Fibroblast of lung (primary cell): ENCODE data around the gene RBM45. TPM values are rescaled to one million over a fixed set of nuclear protein-coding genes. Genes with fewer than 3 reads are reported as not detected.

Source experiments
- DNase-seq, 2 donors: peaks; one replicate each; pipeline versions ENCODE4 v3.0.0 to v3.0.0-alpha.2; 2010; ENCODE audit warnings: low read depth in 2 of 2
- H2AFZ ChIP-seq: 2 replicates; pipeline ENCODE4 v1.5.1; 2012; ENCODE audit warnings: low read length, control low read depth, inconsistent platforms
- H3K27ac ChIP-seq: 2 replicates; pipeline ENCODE4 v1.5.1; 2011; ENCODE audit warnings: low read length, control low read depth; ENCODE audit not compliant: insufficient read depth
- H3K27me3 ChIP-seq: 2 replicates; pipeline ENCODE4 v1.5.1; 2011; ENCODE audit warnings: mild to moderate bottlenecking, low read length; ENCODE audit not compliant: control insufficient read depth, insufficient read depth
- H3K36me3 ChIP-seq: 2 replicates; pipeline ENCODE4 v1.5.1; 2011; ENCODE audit warnings: low read length; ENCODE audit not compliant: control insufficient read depth, insufficient read depth
- H3K4me1 ChIP-seq: 2 replicates; pipeline ENCODE4 v1.5.1; 2011; ENCODE audit warnings: low read length; ENCODE audit not compliant: control insufficient read depth, insufficient read depth; ENCODE audit errors: extremely low read depth
- H3K4me2 ChIP-seq: 2 replicates; pipeline ENCODE4 v1.5.1; 2011; ENCODE audit warnings: low read length, control low read depth; ENCODE audit not compliant: insufficient read depth; ENCODE audit errors: extremely low read depth
- H3K4me3 ChIP-seq, 4 experiments: fragments of 200-600 bp in 1 of 4; sonication (generic) in 1 of 4; replicated peaks in 1 of 4; 2 replicates each; pipeline ENCODE4 v1.5.1; 2011 to 2016; ENCODE audit warnings: low read length in 4 of 4, low read depth in 3 of 4, mild to moderate bottlenecking in 3 of 4, control low read depth in 2 of 4, inconsistent platforms in 1 of 4, mixed read lengths in 1 of 4; ENCODE audit not compliant: insufficient read depth in 1 of 4; ENCODE audit errors: control extremely low read depth in 1 of 4
- H3K79me2 ChIP-seq: 2 replicates; pipeline ENCODE4 v1.5.1; 2012; ENCODE audit warnings: mild to moderate bottlenecking, low read length, inconsistent platforms; ENCODE audit not compliant: control insufficient read depth, insufficient read depth
- H3K9ac ChIP-seq: 2 replicates; pipeline ENCODE4 v1.5.1; 2011; ENCODE audit warnings: mild to moderate bottlenecking, low read length, control low read depth; ENCODE audit not compliant: insufficient read depth
- H3K9me3 ChIP-seq: 2 replicates; pipeline ENCODE4 v1.5.1; 2012; ENCODE audit warnings: low read depth, low read length; ENCODE audit not compliant: control insufficient read depth, insufficient read depth
- H4K20me1 ChIP-seq: 2 replicates; pipeline ENCODE4 v1.5.1; 2011; ENCODE audit warnings: low read length; ENCODE audit not compliant: control insufficient read depth, insufficient read depth; ENCODE audit errors: extremely low read depth
- EZH2 ChIP-seq: IDR thresholded peaks from 2 replicates; pipeline ENCODE4 v1.5.1; 2012; ENCODE audit warnings: low read length, control low read depth, mild to moderate bottlenecking; ENCODE audit errors: missing control alignments
- polyA plus RNA-seq, 2 donors: library from polyadenylated mRNA; depleted of rRNA in 1 of 2; stranded (reverse) in 1 of 2; unstranded in 1 of 2; fragments of >200 nt; gene quantifications; 2 replicates each; pipeline ENCODE4 v1.2.1, GENCODE V29; 2011 to 2012; ENCODE audit warnings: missing spikeins in 1 of 2
- total RNA-seq: library from RNA; depleted of rRNA; stranded (reverse); fragments of >200 nt; gene quantifications from 2 replicates; pipeline ENCODE4 v1.2.1, GENCODE V29; 2014
- TF ChIP-seq, protein P1 (sequence below), 2 donors: IDR thresholded peaks in 1 of 2; conservative IDR thresholded peaks in 1 of 2; 1 replicate in 1 of 2; 2 replicates in 1 of 2; pipeline ENCODE4 v1.5.1; 2011 to 2012; ENCODE audit warnings: low read length in 2 of 2, control low read depth in 1 of 2, inconsistent platforms in 1 of 2, low read depth in 1 of 2, mild to moderate bottlenecking in 1 of 2

The RBM45 gene
- total and polyA plus RNA-seq, 2 donors (not counting 1 experiment from before 2014, with no cell fraction given), result 22.8 to 23.5 TPM

DNA sequence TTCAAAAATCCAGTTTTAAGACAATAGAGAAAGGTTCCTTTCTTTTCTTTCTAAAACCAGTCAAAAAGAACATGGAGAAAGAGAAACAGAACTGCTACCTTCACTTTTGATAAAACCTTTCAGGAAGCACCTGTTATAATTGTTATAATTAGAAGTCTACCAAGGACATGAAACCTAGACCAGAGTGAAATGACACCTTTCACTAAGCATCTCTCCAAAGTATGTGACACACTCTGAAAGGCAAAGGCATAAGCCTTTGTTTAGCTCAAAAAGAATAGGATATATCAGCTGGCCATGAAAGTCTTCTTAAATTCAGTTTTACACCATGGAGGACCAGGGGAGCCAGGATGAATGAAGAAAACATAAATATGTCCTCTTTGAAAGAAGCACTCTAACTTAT lies 18.8 kb upstream of the RBM45 start:
- no peaks in the 10 kb centered on the region for H3K79me2 ChIP-seq
- H3K36me3 ChIP-seq, result no peaks in the 10 kb centered on the region
- no peaks in the 10 kb centered on the region for H3K4me1 ChIP-seq
- DNase-seq, result no peak
- no peak overlapping the region for H3K4me2 ChIP-seq
- no peaks in the 10 kb centered on the region for H4K20me1 ChIP-seq
- no peak overlapping the region for H3K9ac ChIP-seq
- no peaks in the 10 kb centered on the region for H3K27me3 ChIP-seq
- TF ChIP-seq, protein P1, sequence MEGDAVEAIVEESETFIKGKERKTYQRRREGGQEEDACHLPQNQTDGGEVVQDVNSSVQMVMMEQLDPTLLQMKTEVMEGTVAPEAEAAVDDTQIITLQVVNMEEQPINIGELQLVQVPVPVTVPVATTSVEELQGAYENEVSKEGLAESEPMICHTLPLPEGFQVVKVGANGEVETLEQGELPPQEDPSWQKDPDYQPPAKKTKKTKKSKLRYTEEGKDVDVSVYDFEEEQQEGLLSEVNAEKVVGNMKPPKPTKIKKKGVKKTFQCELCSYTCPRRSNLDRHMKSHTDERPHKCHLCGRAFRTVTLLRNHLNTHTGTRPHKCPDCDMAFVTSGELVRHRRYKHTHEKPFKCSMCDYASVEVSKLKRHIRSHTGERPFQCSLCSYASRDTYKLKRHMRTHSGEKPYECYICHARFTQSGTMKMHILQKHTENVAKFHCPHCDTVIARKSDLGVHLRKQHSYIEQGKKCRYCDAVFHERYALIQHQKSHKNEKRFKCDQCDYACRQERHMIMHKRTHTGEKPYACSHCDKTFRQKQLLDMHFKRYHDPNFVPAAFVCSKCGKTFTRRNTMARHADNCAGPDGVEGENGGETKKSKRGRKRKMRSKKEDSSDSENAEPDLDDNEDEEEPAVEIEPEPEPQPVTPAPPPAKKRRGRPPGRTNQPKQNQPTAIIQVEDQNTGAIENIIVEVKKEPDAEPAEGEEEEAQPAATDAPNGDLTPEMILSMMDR (conservative IDR thresholded peaks at IDR 0.05 in 1 of 2, IDR thresholded peaks at IDR 0.05 in 1 of 2; ENCODE audit: low read depth in 1 of 2, low read length in 2 of 2), result no peak
- no peak for TF ChIP-seq EZH2
- H3K4me3 ChIP-seq, result no peak overlapping the region
- no peak overlapping the region for H2AFZ ChIP-seq
- no peak overlapping the region for H3K27ac ChIP-seq
- H3K9me3 ChIP-seq, result no peaks in the 10 kb centered on the region

DNA sequence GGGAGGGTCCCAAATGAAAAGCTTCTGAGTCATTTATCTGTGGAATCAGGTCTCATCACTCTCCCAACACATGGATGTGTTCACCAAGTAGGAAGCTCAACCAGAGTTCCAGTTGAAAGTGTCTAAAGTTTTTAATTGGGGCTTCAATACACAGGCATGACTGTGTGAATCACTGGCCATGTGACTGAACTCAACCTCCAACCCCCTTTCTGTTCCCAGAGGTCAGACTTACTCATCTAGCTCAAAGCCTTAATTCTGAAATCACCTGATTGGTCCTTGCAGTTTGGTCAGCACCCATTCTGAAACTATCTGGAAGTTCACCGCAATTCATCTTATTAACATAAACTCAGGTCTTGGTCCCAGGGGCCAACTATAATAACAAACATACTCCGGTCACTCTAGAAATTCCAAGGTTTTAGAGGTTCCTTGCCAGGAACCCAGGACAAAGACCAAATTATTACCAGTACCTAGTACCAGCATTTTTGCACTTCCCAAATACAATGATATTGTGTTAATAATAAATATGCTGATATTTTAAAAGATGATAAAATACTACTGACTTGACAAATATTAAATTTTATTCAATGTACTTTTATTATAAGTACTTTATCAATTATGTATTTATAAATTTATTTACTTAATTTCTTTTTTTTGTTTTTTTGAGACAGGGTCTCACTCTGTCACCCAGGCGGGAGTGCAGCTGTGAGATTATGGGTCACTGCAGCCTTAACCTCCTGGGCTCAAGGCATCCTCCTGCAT lies 10.7 kb upstream of the RBM45 start:
- Histone ChIP-seq H3K79me2 (no peaks in the 10 kb centered on the region), H3K27ac (no peak overlapping the region), H2AFZ (no peak overlapping the region), H3K9me3 (no peaks in the 10 kb centered on the region), H4K20me1 (no peaks in the 10 kb centered on the region), H3K9ac (no peak overlapping the region), H3K4me3 (no peak overlapping the region), H3K27me3 (no peaks in the 10 kb centered on the region), H3K36me3 (no peaks in the 10 kb centered on the region), H3K4me2 (no peak overlapping the region), H3K4me1 (no peaks in the 10 kb centered on the region)
- peak in 1 of 2 donors; percentile 3 for DNase-seq
- TF ChIP-seq, protein P1 (conservative IDR thresholded peaks at IDR 0.05 in 1 of 2, IDR thresholded peaks at IDR 0.05 in 1 of 2; ENCODE audit: low read depth in 1 of 2, low read length in 2 of 2), result no peak
- no peak for TF ChIP-seq EZH2

DNA sequence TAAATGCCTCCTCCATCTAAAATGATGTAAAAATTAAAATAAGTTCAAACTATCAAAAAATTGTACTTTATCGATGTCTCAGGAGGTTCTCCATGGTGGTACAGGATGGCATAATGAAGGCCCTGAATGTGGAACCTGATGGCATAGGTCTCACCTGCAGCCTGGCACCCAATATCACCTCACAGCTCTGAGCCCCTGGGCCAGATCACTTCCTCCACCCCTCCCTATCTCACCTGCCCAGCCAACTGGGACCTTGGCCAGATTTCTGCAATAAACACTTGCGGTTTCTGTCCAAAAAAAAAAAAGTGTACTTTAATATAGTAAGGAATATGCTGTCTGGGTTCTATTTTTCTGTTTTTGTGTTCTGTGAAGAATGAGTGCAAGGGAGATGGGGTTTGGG lies 6.7 kb upstream of the RBM45 start:
- no peak for DNase-seq

More for the DNA sequence above, 6.7 kb upstream of the RBM45 start:
- no peaks in the 10 kb centered on the region for H3K9me3 ChIP-seq
- no peak overlapping the region for H3K9ac ChIP-seq
- H3K27me3 ChIP-seq, result no peaks in the 10 kb centered on the region
- H3K79me2 ChIP-seq, result no peaks in the 10 kb centered on the region
- H2AFZ ChIP-seq, result no peak overlapping the region
- no peaks in the 10 kb centered on the region for H3K36me3 ChIP-seq
- no peak overlapping the region for H3K27ac ChIP-seq
- H3K4me1 ChIP-seq, result no peaks in the 10 kb centered on the region
- TF ChIP-seq, protein P1 (conservative IDR thresholded peaks at IDR 0.05 in 1 of 2, IDR thresholded peaks at IDR 0.05 in 1 of 2; ENCODE audit: low read depth in 1 of 2, low read length in 2 of 2), result no peak
- TF ChIP-seq EZH2, result no peak
- H3K4me2 ChIP-seq, result no peak overlapping the region
- no peaks in the 10 kb centered on the region for H4K20me1 ChIP-seq
- H3K4me3 ChIP-seq, result no peak overlapping the region
